Thoracic aorta (tissue), 2 donors: Measurements from ENCODE around the gene CHST12. TPM values are rescaled to one million over a fixed set of nuclear protein-coding genes. Genes with fewer than 3 reads are reported as not detected.

Experiments
- ATAC-seq: fragments of 150-250 bp; one replicate; pipeline ENCODE4 v1.8.0; 2017; ENCODE audit warnings: low read depth; ENCODE audit not compliant: insufficient number of reproducible peaks, low FRiP score
- DNase-seq: peaks from one replicate; pipeline ENCODE4 v3.0.0-alpha.2; 2020; ENCODE audit warnings: low spot score
- H3K27ac ChIP-seq, 2 donors: fragments of 200-600 bp; sonication (generic); 1 replicate in 1 of 2; 2 replicates in 1 of 2; pipeline ENCODE4 v1.5.1; 2016; ENCODE audit warnings: mild to moderate bottlenecking in 2 of 2, moderate library complexity in 2 of 2
- H3K27me3 ChIP-seq: fragments of 200-600 bp; sonication (generic); replicated peaks from 2 replicates; pipeline ENCODE4 v1.6.0; 2016; ENCODE audit warnings: mild to moderate bottlenecking; ENCODE audit not compliant: insufficient read depth
- H3K36me3 ChIP-seq: fragments of 200-600 bp; sonication (generic); one replicate; pipeline ENCODE4 v1.5.1; 2016
- H3K4me1 ChIP-seq, 2 donors: fragments of 200-600 bp; sonication (generic); 1 replicate in 1 of 2; 2 replicates in 1 of 2; pipeline versions ENCODE4 v1.5.1 to v1.6.0; 2016; ENCODE audit warnings: low read depth in 2 of 2, mild to moderate bottlenecking in 1 of 2; ENCODE audit not compliant: control insufficient read depth in 1 of 2
- H3K4me3 ChIP-seq: fragments of 200-600 bp; sonication (generic); 2 replicates; pipeline ENCODE4 v1.5.1; 2016; ENCODE audit warnings: mild to moderate bottlenecking
- H3K9me3 ChIP-seq: fragments of 200-600 bp; sonication (generic); 2 replicates; pipeline ENCODE4 v1.5.1; 2016
- total RNA-seq, 2 donors: library from RNA; depleted of rRNA; stranded (reverse); fragments of >200 nt; gene quantifications; one replicate each; pipeline versions ENCODE4 v1.1.0 to v1.2.3, GENCODE V29; 2016
- TF ChIP-seq, protein P1 (sequence below): fragments of 200-600 bp; sonication (generic); IDR thresholded peaks from one replicate; pipeline ENCODE4 v1.5.1; 2019; ENCODE audit warnings: antibody characterized with exemption

CHST12 gene
- total RNA-seq: 10 to 100 TPM; 18.7 to 19.1 TPM

DNA sequence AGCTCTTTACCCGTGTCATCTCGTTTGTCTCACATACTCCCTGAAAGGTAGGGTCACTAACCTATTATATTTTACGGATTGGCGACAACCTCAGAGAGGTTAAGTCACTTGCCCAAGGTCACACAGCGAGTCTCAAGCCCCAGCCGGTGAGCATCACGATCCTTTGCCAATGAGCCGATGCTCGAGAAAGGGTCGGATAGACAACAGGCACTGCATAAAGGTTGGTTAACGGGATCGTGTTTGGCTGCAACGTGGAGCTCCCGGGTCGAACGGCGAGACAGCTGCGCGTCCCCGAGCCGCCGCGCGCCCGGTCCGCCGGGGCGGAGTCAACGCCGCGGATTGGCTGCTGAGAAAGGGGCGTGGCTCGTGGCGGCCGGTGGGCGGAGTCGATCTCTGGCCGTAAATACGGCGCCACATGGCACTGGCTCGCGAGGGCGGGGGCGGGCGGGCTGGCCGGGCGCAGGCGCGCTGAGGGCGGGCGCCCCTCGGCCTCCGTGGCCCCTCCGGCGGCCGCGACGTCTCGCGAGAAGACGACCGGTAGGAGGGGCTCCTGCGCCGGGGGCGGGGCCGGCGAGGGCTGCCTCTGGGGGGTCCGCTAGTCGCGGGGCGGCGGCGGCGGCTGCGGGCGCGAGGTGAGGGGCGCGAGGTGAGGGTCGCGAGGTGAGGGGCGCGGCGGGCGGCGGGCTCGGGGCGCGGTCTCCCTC lies at the start of gene CHST12:
Gene CHST12, plus strand, starts transcription at position 598 of the 704 bp plus-strand sequence. CDS start 29,029 bp downstream, outside the sequence.
- H3K27me3 ChIP-seq: no peaks in the 10 kb centered on the region
- peak within 1 kb of the TSS; percentile 23 to 61 for H3K27ac ChIP-seq
- TF ChIP-seq, protein P1, sequence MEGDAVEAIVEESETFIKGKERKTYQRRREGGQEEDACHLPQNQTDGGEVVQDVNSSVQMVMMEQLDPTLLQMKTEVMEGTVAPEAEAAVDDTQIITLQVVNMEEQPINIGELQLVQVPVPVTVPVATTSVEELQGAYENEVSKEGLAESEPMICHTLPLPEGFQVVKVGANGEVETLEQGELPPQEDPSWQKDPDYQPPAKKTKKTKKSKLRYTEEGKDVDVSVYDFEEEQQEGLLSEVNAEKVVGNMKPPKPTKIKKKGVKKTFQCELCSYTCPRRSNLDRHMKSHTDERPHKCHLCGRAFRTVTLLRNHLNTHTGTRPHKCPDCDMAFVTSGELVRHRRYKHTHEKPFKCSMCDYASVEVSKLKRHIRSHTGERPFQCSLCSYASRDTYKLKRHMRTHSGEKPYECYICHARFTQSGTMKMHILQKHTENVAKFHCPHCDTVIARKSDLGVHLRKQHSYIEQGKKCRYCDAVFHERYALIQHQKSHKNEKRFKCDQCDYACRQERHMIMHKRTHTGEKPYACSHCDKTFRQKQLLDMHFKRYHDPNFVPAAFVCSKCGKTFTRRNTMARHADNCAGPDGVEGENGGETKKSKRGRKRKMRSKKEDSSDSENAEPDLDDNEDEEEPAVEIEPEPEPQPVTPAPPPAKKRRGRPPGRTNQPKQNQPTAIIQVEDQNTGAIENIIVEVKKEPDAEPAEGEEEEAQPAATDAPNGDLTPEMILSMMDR: no peak
- ATAC-seq (peak; percentile 74), DNase-seq (peak; percentile 72)
- H3K36me3 ChIP-seq: no peaks in the 10 kb centered on the region
- peak within 1 kb of the TSS; percentile 89 for H3K4me3 ChIP-seq
- no peaks in the 10 kb centered on the region for H3K9me3 ChIP-seq
- peaks cover 17 to 25% of the 10 kb centered on the region in 2 donors for H3K4me1 ChIP-seq

DNA sequence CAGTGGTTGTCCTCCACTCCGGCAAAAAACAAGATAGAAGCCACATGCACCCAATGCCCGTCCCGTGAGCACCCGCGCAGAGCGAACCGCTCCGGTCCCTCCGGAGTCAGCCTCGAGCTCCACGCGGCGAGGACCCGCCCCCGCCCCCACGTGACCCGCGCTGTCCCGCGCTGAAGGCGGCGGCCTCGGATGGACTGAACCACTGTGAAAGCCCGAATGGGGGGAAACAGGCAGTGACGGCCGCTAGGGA lies 49.5 kb upstream of the CHST12 start:
- Histone ChIP-seq H3K9me3 (no peaks in the 10 kb centered on the region), H3K4me3 (peak overlapping the region; percentile 99), H3K36me3 (no peaks in the 10 kb centered on the region), H3K27ac (peak overlapping the region; percentile 96 to 98), H3K4me1 (peaks cover 24 to 41% of the 10 kb centered on the region in 2 donors), H3K27me3 (no peaks in the 10 kb centered on the region)
- DNase-seq: peak; percentile 63
- TF ChIP-seq, protein P1: no peak
- peak; percentile 81 for ATAC-seq

DNA sequence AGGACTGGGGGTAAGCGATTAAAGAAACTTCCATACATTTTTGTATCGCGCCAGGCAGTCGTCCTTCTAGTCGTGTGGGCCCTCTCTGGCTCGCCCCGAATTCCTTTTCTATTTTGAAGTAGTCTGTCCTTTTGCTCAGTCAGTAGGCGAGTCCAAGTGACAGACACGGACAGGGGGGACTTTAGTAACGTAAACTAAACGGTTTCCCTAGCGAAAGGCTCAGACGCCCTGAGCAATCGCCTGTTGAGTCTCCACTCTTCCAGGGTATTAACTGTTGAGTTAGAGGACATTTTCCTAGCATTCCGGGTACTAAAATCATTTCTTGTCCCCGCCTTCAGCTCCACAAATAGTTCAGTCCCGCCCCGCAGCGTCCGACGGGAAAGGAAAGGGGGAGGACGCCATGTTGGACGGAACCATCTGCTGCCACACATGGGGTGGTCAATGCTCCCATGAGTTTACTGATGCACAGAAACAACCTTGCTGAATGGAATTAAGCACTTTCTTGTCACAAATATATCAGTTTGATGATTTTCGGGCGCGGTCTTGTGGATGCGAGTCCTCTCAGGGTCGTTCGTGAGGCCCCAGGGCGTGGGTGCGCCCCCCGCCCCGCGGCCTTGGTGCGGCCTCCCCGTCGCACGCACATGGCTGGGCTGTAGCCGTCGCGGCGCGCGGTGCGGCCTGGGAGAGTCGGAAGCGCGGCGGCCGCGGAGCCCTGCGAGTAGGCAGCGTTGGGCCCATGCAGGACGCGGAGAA lies 49.0 kb upstream of the CHST12 start, which contains the start of gene EIF3B:
Gene EIF3B, plus strand, starts transcription at position 642 of the 753 bp plus-strand sequence. Its CDS starts 95 bp downstream, at position 737.
- H3K27me3 ChIP-seq: no peaks in the 10 kb centered on the region
- H3K27ac ChIP-seq: peak within 1 kb of the TSS; percentile 96 to 98
- no peaks in the 10 kb centered on the region for H3K36me3 ChIP-seq
- H3K4me1 ChIP-seq: peaks cover 25 to 46% of the 10 kb centered on the region in 2 donors
- DNase-seq: peak; percentile 80
- no peaks in the 10 kb centered on the region for H3K9me3 ChIP-seq
- peak within 1 kb of the TSS; percentile 99 for H3K4me3 ChIP-seq
- TF ChIP-seq, protein P1: no peak
- ATAC-seq: peak; percentile 91

- no peaks in the 10 kb centered on the region for H3K9me3 ChIP-seq
- H3K4me1 ChIP-seq: peaks cover 27 to 48% of the 10 kb centered on the region in 2 donors
- no peaks in the 10 kb centered on the region for H3K36me3 ChIP-seq
- H3K27ac ChIP-seq: peak overlapping the region; percentile 8 to 38
- ATAC-seq: no peak
- no peak for DNase-seq
- no peaks in the 10 kb centered on the region for H3K27me3 ChIP-seq
- H3K4me3 ChIP-seq: peak overlapping the region; percentile 99
- TF ChIP-seq, protein P1: no peak
These were observed 48.3 kb upstream of the CHST12 start for GRCh38 chr7:2354939-2355704.

- no peak overlapping the region for H3K27ac ChIP-seq
- no peaks in the 10 kb centered on the region for H3K27me3 ChIP-seq
- TF ChIP-seq, protein P1: no peak
- H3K4me3 ChIP-seq: peak overlapping the region; percentile 99
- H3K36me3 ChIP-seq: no peaks in the 10 kb centered on the region
- DNase-seq: no peak
- no peaks in the 10 kb centered on the region for H3K9me3 ChIP-seq
- ATAC-seq: no peak
- H3K4me1 ChIP-seq: peaks cover 27 to 48% of the 10 kb centered on the region in 2 donors
These were observed 47.8 kb upstream of the CHST12 start for GRCh38 chr7:2355705-2356008.
